ENCODE data around the gene ABCB1. TPM values are rescaled to one million over a fixed set of nuclear protein-coding genes. Genes with fewer than 3 reads are reported as not detected.
"Not testable (repeated sequence)": the region's sequence is repeated elsewhere in the genome, so short reads cannot be mapped to it uniquely, and the experiment has no call there.

Gene ABCB1
- total RNA-seq, 1 donor from 2014 or later, result 4.1 TPM

- Mint-ChIP-seq H3K27me3 (no peaks in the 10 kb centered on the region), H3K9me3 (no peaks in the 10 kb centered on the region), H3K36me3 (ENCODE audit: low read depth) (peaks cover 15% of the 10 kb centered on the region), H3K27ac (no peak overlapping the region), H3K4me3 (no peak overlapping the region), H3K4me1 (no peaks in the 10 kb centered on the region)
- intact Hi-C loops (cut with micrococcal nuclease), result loop anchor here (10.0 kb wide), 1 partner anchor 435 kb away; the partner anchor contains the start of gene DMTF1
- TF ChIP-seq CTCF (IDR thresholded peaks at IDR 0.05), result no peak
- ChIA-PET POLR2A (no interaction called here), CTCF (no interaction called here)
- ATAC-seq (ENCODE audit: low read depth), result no peak
- DNase-seq, result no peak
Measured at GRCh38 chr7:87589631-87590030, 11.1 kb downstream of the ABCB1 start.

GRCh38 chr7:87581723-87582122 lies 19.0 kb downstream of the ABCB1 start:
- H3K4me3 Mint-ChIP-seq, result no peak overlapping the region
- H3K36me3 Mint-ChIP-seq (ENCODE audit: low read depth), result peaks cover 26% of the 10 kb centered on the region

GRCh38 chr7:87580636-87581035 lies 20.0 kb downstream of the ABCB1 start:
- Mint-ChIP-seq H3K27me3 (no peaks in the 10 kb centered on the region), H3K4me3 (no peak overlapping the region), H3K9me3 (no peaks in the 10 kb centered on the region), H3K4me1 (no peaks in the 10 kb centered on the region), H3K27ac (no peak overlapping the region), H3K36me3 (ENCODE audit: low read depth) (peaks cover 23% of the 10 kb centered on the region)
- ChIA-PET CTCF (no interaction called here), POLR2A (no interaction called here)
- no peak for ATAC-seq (ENCODE audit: low read depth)
- no peak for TF ChIP-seq CTCF (IDR thresholded peaks at IDR 0.05)
- intact Hi-C loops (cut with micrococcal nuclease), result loop anchor here (2.0 kb wide), 1 partner anchor 18 kb away; no protein-coding TSS in a partner anchor
- DNase-seq, result no peak

More at GRCh38 chr7:87581723-87582122, 19.0 kb downstream of the ABCB1 start:
- TF ChIP-seq CTCF (IDR thresholded peaks at IDR 0.05), result no peak
- POLR2A ChIA-PET, result no interaction called here
- intact Hi-C loops (cut with micrococcal nuclease), result loop anchor here (2.0 kb wide), 1 partner anchor 17 kb away; no protein-coding TSS in a partner anchor
- ATAC-seq (ENCODE audit: low read depth) (no peak), DNase-seq (no peak)
- CTCF ChIA-PET, result no interaction called here
- Mint-ChIP-seq H3K27ac (no peak overlapping the region), H3K27me3 (no peaks in the 10 kb centered on the region), H3K9me3 (no peaks in the 10 kb centered on the region), H3K4me1 (no peaks in the 10 kb centered on the region)

GRCh38 chr7:87575521-87575920 lies 25.2 kb downstream of the ABCB1 start:
- peaks cover 6% of the 10 kb centered on the region for H3K36me3 Mint-ChIP-seq (ENCODE audit: low read depth)
- H3K4me1 Mint-ChIP-seq, result peaks cover 5% of the 10 kb centered on the region
- ChIA-PET POLR2A (no interaction called here), CTCF (no interaction called here)
- H3K27ac Mint-ChIP-seq, result no peak overlapping the region
- H3K9me3 Mint-ChIP-seq, result no peaks in the 10 kb centered on the region
- no peak for DNase-seq
- no peaks in the 10 kb centered on the region for H3K27me3 Mint-ChIP-seq
- H3K4me3 Mint-ChIP-seq, result no peak overlapping the region
- no peak for TF ChIP-seq CTCF (IDR thresholded peaks at IDR 0.05)
- intact Hi-C loops (cut with micrococcal nuclease), result no loop called here
- no peak for ATAC-seq (ENCODE audit: low read depth)

GRCh38 chr7:87574630-87575029 lies 26.1 kb downstream of the ABCB1 start:
- ATAC-seq (ENCODE audit: low read depth) (no peak), DNase-seq (no peak)
- Mint-ChIP-seq H3K4me3 (no peak overlapping the region), H3K27ac (no peak overlapping the region), H3K9me3 (no peaks in the 10 kb centered on the region), H3K27me3 (no peaks in the 10 kb centered on the region), H3K36me3 (ENCODE audit: low read depth) (peaks cover 2% of the 10 kb centered on the region), H3K4me1 (peaks cover 5% of the 10 kb centered on the region)
- intact Hi-C loops (cut with micrococcal nuclease), result no loop called here
- CTCF ChIA-PET, result no interaction called here
- TF ChIP-seq CTCF (IDR thresholded peaks at IDR 0.05), result no peak
- POLR2A ChIA-PET, result no interaction called here

- CTCF ChIA-PET, result interaction anchor here (0.6 kb wide), 1 partner anchor 68 kb away, joined by 4 read pairs; no protein-coding TSS in a partner anchor
- H3K27me3 Mint-ChIP-seq; H3K27ac Mint-ChIP-seq; DNase-seq; ATAC-seq (ENCODE audit: low read depth); H3K4me3 Mint-ChIP-seq; H3K4me1 Mint-ChIP-seq; POLR2A ChIA-PET; H3K9me3 Mint-ChIP-seq; intact Hi-C loops (cut with micrococcal nuclease); H3K36me3 Mint-ChIP-seq (ENCODE audit: low read depth): not testable (repeated sequence)
Measured at GRCh38 chr7:87572513-87572912, 28.2 kb downstream of the ABCB1 start.
